CD4-positive, alpha-beta memory T cell (primary cell): ENCODE data around the gene CDC73. TPM values are rescaled to one million over a fixed set of nuclear protein-coding genes. Genes with fewer than 3 reads are reported as not detected.

Experiments used
- CTCF ChIA-PET: fragments of 350-600 bp; sonication (Branson Sonifier 250); formaldehyde crosslinking; loops from one replicate; lab custom pipeline; 2021; ENCODE audit warnings: inconsistent platforms; ENCODE audit not compliant: partially characterized antibody; lab: Charles Lee
- POLR2A ChIA-PET: fragments of 350-600 bp; sonication (Branson Sonifier 250); formaldehyde crosslinking; loops from one replicate; lab custom pipeline; 2021; ENCODE audit not compliant: partially characterized antibody; lab: Charles Lee
- DNase-seq, 5 donors: peaks; one replicate each; pipeline versions ENCODE4 v3.0.0 to v3.0.0-alpha.2; 2020 to 2022; ENCODE audit warnings: mixed read lengths in 1 of 5
- H3K27ac ChIP-seq: one replicate; pipeline ENCODE4 v1.7.0; 2013; ENCODE audit warnings: low read depth, low read length
- H3K27me3 ChIP-seq: 2 replicates; pipeline ENCODE4 v1.7.0; 2013; ENCODE audit warnings: mild to moderate bottlenecking, low read length, moderate library complexity; ENCODE audit not compliant: insufficient read depth
- H3K36me3 ChIP-seq: 2 replicates; pipeline ENCODE4 v1.7.0; 2013; ENCODE audit warnings: mild to moderate bottlenecking, low read length, moderate library complexity; ENCODE audit not compliant: insufficient read depth
- H3K4me1 ChIP-seq: 2 replicates; pipeline ENCODE4 v1.7.0; 2013; ENCODE audit warnings: mild to moderate bottlenecking, low read length, moderate library complexity; ENCODE audit not compliant: insufficient read depth
- H3K4me3 ChIP-seq, 2 donors: one replicate each; pipeline ENCODE4 v1.7.0; 2013; ENCODE audit warnings: low read length in 2 of 2, mild to moderate bottlenecking in 1 of 2
- H3K9me3 ChIP-seq, 2 donors: one replicate each; pipeline ENCODE4 v1.7.0; 2013; ENCODE audit warnings: low read length in 2 of 2, control low read depth in 1 of 2; ENCODE audit not compliant: control insufficient read depth in 1 of 2
- H3K27ac Mint-ChIP-seq, 7 donors: one replicate each; pipeline ENCODE4 v1.8.0; 2020 to 2021; ENCODE audit warnings: mixed read lengths in 7 of 7, mild to moderate bottlenecking in 6 of 7, inconsistent platforms in 3 of 7, moderate library complexity in 3 of 7
- H3K27me3 Mint-ChIP-seq, 2 donors: one replicate each; pipeline ENCODE4 v1.8.0; 2020 to 2021; ENCODE audit warnings: mixed read lengths in 2 of 2
- H3K36me3 Mint-ChIP-seq, 2 donors: one replicate each; pipeline ENCODE4 v1.8.0; 2020 to 2021; ENCODE audit warnings: mixed read lengths in 2 of 2, inconsistent platforms in 1 of 2, mild to moderate bottlenecking in 1 of 2
- H3K4me1 Mint-ChIP-seq, 4 donors: one replicate each; pipeline ENCODE4 v1.8.0; 2020 to 2021; ENCODE audit warnings: mixed read lengths in 4 of 4, mild to moderate bottlenecking in 1 of 4
- H3K4me3 Mint-ChIP-seq, 8 donors: one replicate each; pipeline ENCODE4 v1.8.0; 2020 to 2021; ENCODE audit warnings: mixed read lengths in 8 of 8, mild to moderate bottlenecking in 7 of 8, moderate library complexity in 6 of 8, inconsistent platforms in 3 of 8
- H3K9me3 Mint-ChIP-seq, 8 donors: one replicate each; pipeline ENCODE4 v1.8.0; 2020 to 2021; ENCODE audit warnings: mixed read lengths in 8 of 8, mild to moderate bottlenecking in 5 of 8, inconsistent platforms in 3 of 8, moderate library complexity in 1 of 8
- intact Hi-C: fragments of 100-400 bp; cut with micrococcal nuclease; formaldehyde crosslinking; loops from one replicate; pipeline ENCODE4 v1.15.1; 2023
- polyA plus RNA-seq, 2 donors: library from polyadenylated mRNA; unstranded; fragments of 300-500 nt; fragmentation: Illumina TruSeq; gene quantifications; one replicate each; pipeline ENCODE4 v1.2.3, GENCODE V29; 2021
- total RNA-seq, 2 experiments: library from RNA; stranded (reverse); gene quantifications; one replicate each; pipeline ENCODE4 v1.2.3, GENCODE V29; 2021

The CDC73 gene
- total and polyA plus RNA-seq, 4 experiments from 2014 or later, result 70.4 to 75.0 (median 71.3) TPM

DNA sequence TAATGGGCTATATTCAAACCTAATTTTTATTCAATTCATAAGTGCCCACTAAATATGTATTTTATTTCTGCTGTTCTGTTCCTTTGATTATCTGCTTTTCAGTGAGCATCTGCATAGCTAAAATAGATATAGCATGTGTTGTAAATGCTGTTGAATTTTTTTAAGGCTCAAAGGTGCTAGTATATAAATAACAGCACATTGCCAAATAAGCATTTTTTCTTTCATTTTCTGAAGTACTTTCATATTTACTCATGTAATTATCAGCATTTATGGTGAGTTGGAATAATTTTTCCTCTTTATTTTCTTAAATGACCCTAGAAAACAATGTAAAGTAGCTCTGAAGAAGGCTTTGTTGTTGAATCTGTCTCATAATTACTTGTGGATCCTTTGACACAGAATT is 134.2 kb downstream of the CDC73 start:
- no peaks in the 10 kb centered on the region for H3K9me3 Mint-ChIP-seq
- DNase-seq, result no peak
- no peaks in the 10 kb centered on the region for H3K4me1 ChIP-seq
- no peaks in the 10 kb centered on the region for H3K9me3 ChIP-seq
- H3K36me3 ChIP-seq, result no peaks in the 10 kb centered on the region
- CTCF ChIA-PET, result no interaction called here
- peaks cover 10 to 11% of the 10 kb centered on the region in 2 donors for H3K36me3 Mint-ChIP-seq
- peak overlapping the region in 1 of 7 donors; percentile 2 for H3K27ac Mint-ChIP-seq
- H3K27me3 ChIP-seq, result no peaks in the 10 kb centered on the region
- no peak overlapping the region for H3K4me3 ChIP-seq
- intact Hi-C loops, result no loop called here
- no peak overlapping the region for H3K27ac ChIP-seq
- H3K4me3 Mint-ChIP-seq, result no peak overlapping the region
- POLR2A ChIA-PET, result no interaction called here
- peaks cover 0 to 7% (median under 1%) of the 10 kb centered on the region in 4 donors for H3K4me1 Mint-ChIP-seq
- H3K27me3 Mint-ChIP-seq, result no peaks in the 10 kb centered on the region

DNA sequence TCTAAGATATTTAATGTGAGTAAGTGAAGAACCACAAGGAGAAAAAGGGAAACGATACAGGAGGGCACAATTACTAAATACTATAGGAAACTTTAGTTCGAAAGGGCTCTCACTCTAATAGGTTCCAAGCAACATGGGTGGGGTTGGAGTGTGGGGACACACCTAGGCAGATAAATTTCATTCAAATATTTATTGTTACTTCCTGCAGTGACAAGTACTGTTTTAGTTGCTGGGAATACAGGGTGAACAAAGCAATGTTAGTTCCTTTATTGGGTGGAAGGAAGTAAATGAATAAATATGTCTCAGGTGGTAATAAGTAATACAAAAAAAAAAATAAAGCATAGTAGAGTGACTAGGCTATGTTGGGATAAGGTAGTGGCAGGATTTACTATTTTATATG is 137.8 kb downstream of the CDC73 start:
- H3K36me3 ChIP-seq, result no peaks in the 10 kb centered on the region

DNA sequence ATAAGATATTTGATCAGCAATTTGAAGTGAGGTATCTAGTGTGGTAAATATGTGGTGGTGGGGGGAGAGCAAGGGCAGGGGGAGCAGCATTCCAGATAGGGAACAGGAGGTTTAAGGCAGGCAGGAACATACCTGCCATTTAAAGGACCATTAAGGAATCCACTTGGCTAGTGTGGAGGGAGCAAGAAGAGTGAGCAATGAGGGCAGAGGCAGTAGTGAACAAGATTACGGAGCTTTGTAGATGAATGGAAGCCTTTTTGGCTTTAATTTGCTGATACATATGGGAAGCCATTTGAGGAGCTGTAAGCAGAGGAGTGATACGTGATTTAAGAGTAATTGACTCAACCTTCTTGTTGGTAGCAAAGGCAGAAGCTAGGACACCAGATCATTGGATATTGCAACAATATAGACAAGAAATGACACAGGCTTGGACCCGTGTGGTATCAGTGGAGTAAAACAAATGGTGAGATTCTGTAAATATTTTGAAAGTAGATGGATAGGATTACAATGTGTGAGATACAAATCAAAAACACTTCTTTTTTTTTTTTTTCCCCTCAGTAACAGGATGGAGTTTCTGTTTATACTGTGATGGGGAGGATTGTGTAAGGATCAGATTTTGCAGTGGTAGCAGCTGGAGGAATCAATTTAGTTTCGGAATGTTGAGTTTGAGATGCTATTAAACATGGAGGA is 138.4 kb downstream of the CDC73 start:
- CTCF ChIA-PET, result no interaction called here

More for the DNA sequence above, 137.8 kb downstream of the CDC73 start:
- H3K36me3 Mint-ChIP-seq, result peaks cover 13 to 17% of the 10 kb centered on the region in 2 donors
- no peak overlapping the region for H3K27ac ChIP-seq
- CTCF ChIA-PET, result no interaction called here
- H3K27me3 ChIP-seq, result no peaks in the 10 kb centered on the region
- H3K4me1 Mint-ChIP-seq, result peaks cover 0 to 8% (median 3%) of the 10 kb centered on the region in 4 donors
- no peak overlapping the region for H3K27ac Mint-ChIP-seq
- H3K9me3 ChIP-seq, result no peaks in the 10 kb centered on the region
- H3K4me3 Mint-ChIP-seq, result no peak overlapping the region
- no peak overlapping the region for H3K4me3 ChIP-seq
- DNase-seq, result no peak
- intact Hi-C loops, result no loop called here
- POLR2A ChIA-PET, result no interaction called here
- no peaks in the 10 kb centered on the region for H3K4me1 ChIP-seq
- H3K9me3 Mint-ChIP-seq, result no peaks in the 10 kb centered on the region
- H3K27me3 Mint-ChIP-seq, result no peaks in the 10 kb centered on the region

DNA sequence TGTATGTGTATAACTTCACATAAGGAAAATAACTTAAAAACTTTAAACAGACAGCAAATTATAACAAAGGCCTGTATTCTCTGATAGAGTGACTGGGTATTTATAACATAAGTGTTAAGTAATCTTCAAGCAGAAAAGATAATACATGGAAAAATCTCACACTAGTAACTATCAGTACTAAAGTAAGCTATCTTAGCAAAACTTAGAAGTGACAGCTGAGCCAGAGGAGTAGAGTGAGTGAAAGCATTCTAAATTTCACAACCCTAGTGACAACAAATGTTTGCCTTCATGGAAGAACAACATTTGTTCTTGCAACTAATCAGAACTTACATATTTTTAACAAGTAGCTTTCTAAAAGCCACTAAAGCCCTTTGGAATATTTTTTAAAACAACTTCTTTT is 139.1 kb downstream of the CDC73 start:
- peaks cover 18 to 24% of the 10 kb centered on the region in 2 donors for H3K36me3 Mint-ChIP-seq
- H3K27me3 Mint-ChIP-seq, result no peaks in the 10 kb centered on the region
- no peak for DNase-seq
- CTCF ChIA-PET, result no interaction called here
- peak overlapping the region in 1 of 7 donors; percentile 61 for H3K27ac Mint-ChIP-seq
- peaks cover 0 to 7% (median 3%) of the 10 kb centered on the region in 4 donors for H3K4me1 Mint-ChIP-seq
- POLR2A ChIA-PET, result no interaction called here
- no peak overlapping the region for H3K4me3 Mint-ChIP-seq
- intact Hi-C loops, result no loop called here
- Histone ChIP-seq H3K36me3 (no peaks in the 10 kb centered on the region), H3K9me3 (no peaks in the 10 kb centered on the region), H3K27me3 (no peaks in the 10 kb centered on the region), H3K4me1 (no peaks in the 10 kb centered on the region), H3K27ac (no peak overlapping the region), H3K4me3 (no peak overlapping the region)
- H3K9me3 Mint-ChIP-seq, result no peaks in the 10 kb centered on the region

More for the DNA sequence above, 138.4 kb downstream of the CDC73 start:
- H3K27me3 Mint-ChIP-seq, result no peaks in the 10 kb centered on the region
- no peaks in the 10 kb centered on the region for H3K4me1 ChIP-seq
- intact Hi-C loops, result no loop called here
- H3K4me1 Mint-ChIP-seq, result peaks cover 0 to 7% (median 3%) of the 10 kb centered on the region in 4 donors
- H3K9me3 ChIP-seq, result no peaks in the 10 kb centered on the region
- H3K27ac ChIP-seq, result no peak overlapping the region
- no peak overlapping the region for H3K4me3 Mint-ChIP-seq
- H3K27ac Mint-ChIP-seq, result no peak overlapping the region
- no peak overlapping the region for H3K4me3 ChIP-seq
- H3K36me3 Mint-ChIP-seq, result peaks cover 14 to 20% of the 10 kb centered on the region in 2 donors
- H3K27me3 ChIP-seq, result no peaks in the 10 kb centered on the region
- POLR2A ChIA-PET, result no interaction called here
- H3K9me3 Mint-ChIP-seq, result no peaks in the 10 kb centered on the region
- no peak for DNase-seq
- no peaks in the 10 kb centered on the region for H3K36me3 ChIP-seq

DNA sequence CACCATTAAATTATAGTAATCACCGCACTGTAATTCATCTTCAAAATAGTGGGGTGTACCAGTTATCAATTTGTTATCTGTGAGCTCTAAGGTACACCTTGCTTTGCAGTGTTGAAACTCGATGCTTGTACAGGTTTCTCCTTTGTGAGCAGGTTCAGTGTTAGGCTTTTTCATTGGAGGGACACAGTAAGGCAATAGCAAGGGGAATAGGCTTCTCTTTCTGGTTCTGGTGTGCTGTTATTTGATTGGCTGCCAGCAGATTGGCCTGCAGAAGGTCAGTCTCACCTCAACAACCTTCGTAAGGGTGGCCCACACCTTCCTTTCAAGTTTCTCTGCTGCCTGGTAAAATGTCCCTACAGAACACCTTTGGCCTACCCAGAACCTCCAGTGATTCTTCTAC is 140.8 kb downstream of the CDC73 start:
- DNase-seq, result no peak
- H3K4me3 Mint-ChIP-seq, result no peak overlapping the region
- peaks cover 18 to 24% of the 10 kb centered on the region in 2 donors for H3K36me3 Mint-ChIP-seq
- POLR2A ChIA-PET, result no interaction called here
- intact Hi-C loops, result no loop called here
- peaks cover 0 to 4% (median 1%) of the 10 kb centered on the region in 4 donors for H3K4me1 Mint-ChIP-seq
- no peaks in the 10 kb centered on the region for H3K27me3 Mint-ChIP-seq
- Histone ChIP-seq H3K27me3 (no peaks in the 10 kb centered on the region), H3K9me3 (no peaks in the 10 kb centered on the region), H3K27ac (no peak overlapping the region), H3K4me3 (no peak overlapping the region), H3K4me1 (no peaks in the 10 kb centered on the region), H3K36me3 (no peaks in the 10 kb centered on the region)
- CTCF ChIA-PET, result no interaction called here
- H3K9me3 Mint-ChIP-seq, result no peaks in the 10 kb centered on the region
- H3K27ac Mint-ChIP-seq, result peak overlapping the region in 2 of 7 donors; percentile 28 to 70

DNA sequence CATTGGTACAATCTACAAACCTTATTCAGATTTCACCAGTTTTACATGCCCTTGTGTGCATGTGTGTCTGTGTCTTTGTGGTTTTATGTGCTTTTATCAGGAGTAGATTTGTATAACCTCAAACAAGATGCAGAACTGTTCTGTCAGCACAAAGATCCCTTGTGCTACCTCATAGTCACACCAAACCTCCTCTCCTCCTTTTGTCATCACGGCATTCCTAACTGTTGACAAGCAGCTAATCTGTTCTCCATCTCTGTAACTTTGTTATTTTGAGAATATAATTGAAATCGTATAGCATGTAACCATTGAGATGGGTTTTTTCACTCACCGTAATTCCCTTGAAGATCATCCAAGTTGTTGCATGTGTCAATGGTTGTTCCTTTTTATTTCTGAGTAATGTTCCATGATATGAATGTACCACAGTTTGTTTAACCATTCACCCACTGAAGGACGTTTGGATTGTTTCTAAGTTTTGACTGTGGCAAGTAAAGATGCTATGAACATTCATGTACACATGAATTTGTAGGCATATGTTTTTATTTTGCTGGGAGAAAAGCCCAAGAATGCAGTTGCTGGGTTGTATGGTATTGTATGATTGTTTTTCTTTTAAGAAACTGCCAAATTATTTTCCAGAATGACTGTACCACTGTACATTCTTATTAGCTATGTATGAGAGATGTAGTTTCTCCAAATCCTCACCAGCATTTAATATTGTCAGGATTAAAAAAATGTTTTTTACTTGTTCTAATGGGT is 142.7 kb downstream of the CDC73 start:
- H3K27ac Mint-ChIP-seq, result no peak overlapping the region
- POLR2A ChIA-PET, result no interaction called here
- intact Hi-C loops, result loop anchor here (2.0 kb wide), 1 partner anchor 14 kb away; no protein-coding TSS in a partner anchor

DNA sequence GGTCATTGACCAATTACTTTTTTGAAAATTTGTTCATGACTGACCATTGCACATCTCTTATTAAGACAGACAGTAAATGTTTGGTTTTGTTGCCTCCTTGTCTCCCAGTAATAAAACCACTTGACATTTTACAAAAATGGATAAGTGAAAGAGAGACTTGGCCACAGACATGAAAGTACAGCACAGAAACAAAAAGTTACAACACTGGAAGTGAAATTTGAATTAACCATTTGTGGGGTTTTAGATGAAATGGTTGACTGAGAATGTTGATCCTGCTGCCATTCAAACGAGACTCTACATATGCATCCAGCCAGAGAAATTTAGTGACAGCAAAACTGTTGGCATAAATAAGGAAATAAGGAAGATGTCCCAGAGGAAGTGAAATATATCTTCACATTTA is 143.9 kb downstream of the CDC73 start:
- H3K4me1 ChIP-seq, result no peaks in the 10 kb centered on the region
- H3K27me3 Mint-ChIP-seq, result no peaks in the 10 kb centered on the region
- intact Hi-C loops, result loop anchor here (2.0 kb wide), 1 partner anchor 15 kb away; no protein-coding TSS in a partner anchor

More for the DNA sequence above, 142.7 kb downstream of the CDC73 start:
- Histone ChIP-seq H3K36me3 (no peaks in the 10 kb centered on the region), H3K4me1 (no peaks in the 10 kb centered on the region), H3K27me3 (no peaks in the 10 kb centered on the region), H3K9me3 (no peaks in the 10 kb centered on the region), H3K27ac (no peak overlapping the region), H3K4me3 (no peak overlapping the region)
- no peak for DNase-seq
- CTCF ChIA-PET, result no interaction called here
- H3K4me3 Mint-ChIP-seq, result no peak overlapping the region
- H3K4me1 Mint-ChIP-seq, result peaks cover 0 to 4% (median 1%) of the 10 kb centered on the region in 4 donors
- H3K27me3 Mint-ChIP-seq, result no peaks in the 10 kb centered on the region
- peaks cover 21 to 27% of the 10 kb centered on the region in 2 donors for H3K36me3 Mint-ChIP-seq
- no peaks in the 10 kb centered on the region for H3K9me3 Mint-ChIP-seq

More for the DNA sequence above, 143.9 kb downstream of the CDC73 start:
- H3K9me3 ChIP-seq, result no peaks in the 10 kb centered on the region
- ChIA-PET CTCF (no interaction called here), POLR2A (no interaction called here)
- no peak overlapping the region for H3K4me3 ChIP-seq
- Mint-ChIP-seq H3K4me1 (peaks cover 0 to 4% (median 1%) of the 10 kb centered on the region in 4 donors), H3K9me3 (no peaks in the 10 kb centered on the region), H3K4me3 (no peak overlapping the region), H3K27ac (no peak overlapping the region), H3K36me3 (peaks cover 21 to 27% of the 10 kb centered on the region in 2 donors)
- no peaks in the 10 kb centered on the region for H3K36me3 ChIP-seq
- H3K27me3 ChIP-seq, result no peaks in the 10 kb centered on the region
- DNase-seq, result no peak
- H3K27ac ChIP-seq, result no peak overlapping the region
